ENCODE results near the gene EPB42. TPM values are rescaled to one million over a fixed set of nuclear protein-coding genes. Genes with fewer than 3 reads are reported as not detected.

The EPB42 gene
- total and polyA plus RNA-seq, 2 donors (not counting 1 experiment from before 2014, with no cell fraction given) = not detected

DNA sequence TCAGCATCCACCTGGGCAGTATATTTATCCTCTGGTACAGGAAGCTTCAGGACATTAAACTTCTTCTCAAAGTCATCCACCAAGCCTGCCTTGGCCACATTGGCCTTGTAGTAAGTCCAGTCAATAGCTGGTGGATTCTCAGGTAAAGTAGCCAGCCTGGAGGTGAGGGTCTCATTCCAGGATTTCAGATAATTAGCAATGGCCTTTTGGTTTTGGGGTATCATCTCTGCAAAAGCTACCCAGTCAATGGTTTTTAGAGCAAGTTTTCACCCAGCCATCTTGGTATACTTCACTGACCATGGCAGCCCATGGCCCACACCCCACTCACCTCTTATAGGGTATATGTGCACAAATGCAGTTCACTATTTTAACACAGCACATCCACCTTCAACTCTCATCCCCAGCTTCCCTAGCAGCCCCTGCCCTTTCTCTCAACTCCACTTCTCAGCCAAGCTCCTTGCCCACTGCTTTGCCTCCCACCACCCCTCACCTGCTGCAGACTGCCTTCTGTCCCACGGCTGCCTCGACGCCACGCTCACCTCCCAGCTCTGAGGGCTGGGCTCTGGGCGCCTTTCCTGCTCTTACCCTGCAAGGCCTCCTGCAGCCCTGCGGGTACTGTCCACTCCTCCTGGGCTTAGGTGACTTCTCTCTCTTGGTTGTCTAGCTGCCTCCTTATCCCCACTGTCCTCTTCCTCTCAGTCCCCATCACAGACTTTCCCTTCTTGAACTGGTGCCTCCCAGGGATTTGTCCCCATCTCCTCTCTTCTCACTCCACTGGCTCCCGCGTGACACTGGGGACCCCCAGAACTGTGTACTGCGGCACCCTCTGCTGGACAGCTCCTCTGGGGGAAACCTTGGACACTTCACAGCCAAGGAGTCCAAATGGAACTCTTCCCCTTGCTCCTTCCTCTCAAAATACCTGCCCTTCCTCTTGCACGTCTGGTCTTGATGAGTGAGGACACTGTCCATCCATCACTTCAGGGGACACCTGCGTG, 47.6 kb upstream of the EPB42 start:
- peaks cover 0 to 10% (median 0%) of the 10 kb centered on the region in 3 donors for H3K9me3 ChIP-seq (ENCODE audit: control extremely low read depth in 1 of 3, control insufficient read depth in 2 of 3, insufficient read depth in 1 of 3, low read length in 2 of 3)
- ChIA-PET POLR2A (no interaction called here), CTCF (interaction anchor here (2.6 to 4.2 kb wide), 3 partner anchors 17 to 43 kb away, joined by 11 to 23 read pairs (median 18); no protein-coding TSS in a partner anchor)
- peaks cover 39% of the 10 kb centered on the region for H3K4me1 Mint-ChIP-seq
- H3K4me3 Mint-ChIP-seq = no peak overlapping the region
- H3K27ac Mint-ChIP-seq = peak overlapping the region; percentile 1
- H3K4me2 ChIP-seq (replicated peaks; ENCODE audit: low read depth, low read length, poor library complexity, severe bottlenecking) = no peak overlapping the region
- no peaks in the 10 kb centered on the region for H4K20me1 ChIP-seq (ENCODE audit: control insufficient read depth, insufficient read depth, low read length, poor library complexity, severe bottlenecking)
- no peak overlapping the region for H3K27ac ChIP-seq (ENCODE audit: low read length in 2 of 2)
- no peak overlapping the region for H3K4me3 ChIP-seq (ENCODE audit: control extremely low read depth in 1 of 5, extremely low read depth in 1 of 5, insufficient read depth in 1 of 5, low read depth in 2 of 5, low read length in 4 of 5)
- H3K79me2 ChIP-seq (ENCODE audit: control insufficient read depth, insufficient read depth, low read length) = no peaks in the 10 kb centered on the region
- H3K9ac ChIP-seq (ENCODE audit: low read length) = no peak overlapping the region
- TF ChIP-seq EZH2 (IDR thresholded peaks at IDR 0.05; ENCODE audit: borderline replicate concordance, insufficient read depth, low read depth, low read length, poor library complexity, severe bottlenecking) = no peak
- TF ChIP-seq, protein P1, sequence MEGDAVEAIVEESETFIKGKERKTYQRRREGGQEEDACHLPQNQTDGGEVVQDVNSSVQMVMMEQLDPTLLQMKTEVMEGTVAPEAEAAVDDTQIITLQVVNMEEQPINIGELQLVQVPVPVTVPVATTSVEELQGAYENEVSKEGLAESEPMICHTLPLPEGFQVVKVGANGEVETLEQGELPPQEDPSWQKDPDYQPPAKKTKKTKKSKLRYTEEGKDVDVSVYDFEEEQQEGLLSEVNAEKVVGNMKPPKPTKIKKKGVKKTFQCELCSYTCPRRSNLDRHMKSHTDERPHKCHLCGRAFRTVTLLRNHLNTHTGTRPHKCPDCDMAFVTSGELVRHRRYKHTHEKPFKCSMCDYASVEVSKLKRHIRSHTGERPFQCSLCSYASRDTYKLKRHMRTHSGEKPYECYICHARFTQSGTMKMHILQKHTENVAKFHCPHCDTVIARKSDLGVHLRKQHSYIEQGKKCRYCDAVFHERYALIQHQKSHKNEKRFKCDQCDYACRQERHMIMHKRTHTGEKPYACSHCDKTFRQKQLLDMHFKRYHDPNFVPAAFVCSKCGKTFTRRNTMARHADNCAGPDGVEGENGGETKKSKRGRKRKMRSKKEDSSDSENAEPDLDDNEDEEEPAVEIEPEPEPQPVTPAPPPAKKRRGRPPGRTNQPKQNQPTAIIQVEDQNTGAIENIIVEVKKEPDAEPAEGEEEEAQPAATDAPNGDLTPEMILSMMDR (IDR thresholded peaks at IDR 0.05) = no peak
- H3K4me1 ChIP-seq (ENCODE audit: control insufficient read depth in 2 of 2, insufficient read depth in 2 of 2, low read length in 2 of 2) = peaks cover 26 to 27% of the 10 kb centered on the region in 2 donors
- ATAC-seq (ENCODE audit: low read depth) (no peak), DNase-seq (no peak)
- H3K9me3 Mint-ChIP-seq (ENCODE audit: insufficient read depth) = peaks cover 8% of the 10 kb centered on the region
- intact Hi-C loops (cut with micrococcal nuclease) = no loop called here
- H3K27me3 Mint-ChIP-seq = peaks cover 8% of the 10 kb centered on the region
- H2AFZ ChIP-seq (ENCODE audit: insufficient read depth, low read depth, low read length, poor library complexity, severe bottlenecking) = no peak overlapping the region
- no peaks in the 10 kb centered on the region for H3K36me3 ChIP-seq (replicated peaks in 1 of 2; ENCODE audit: control extremely low read depth in 1 of 2, control insufficient read depth in 1 of 2, extremely low read depth in 1 of 2, insufficient read depth in 2 of 2, low read length in 1 of 2)
- no peaks in the 10 kb centered on the region for H3K27me3 ChIP-seq (replicated peaks in 1 of 4; ENCODE audit: control extremely low read depth in 1 of 4, control insufficient read depth in 3 of 4, insufficient read depth in 4 of 4, low read length in 3 of 4)
- 74% methylated on average over 11 of the region's 11 CpGs for WGBS (ENCODE audit: insufficient coverage)

DNA sequence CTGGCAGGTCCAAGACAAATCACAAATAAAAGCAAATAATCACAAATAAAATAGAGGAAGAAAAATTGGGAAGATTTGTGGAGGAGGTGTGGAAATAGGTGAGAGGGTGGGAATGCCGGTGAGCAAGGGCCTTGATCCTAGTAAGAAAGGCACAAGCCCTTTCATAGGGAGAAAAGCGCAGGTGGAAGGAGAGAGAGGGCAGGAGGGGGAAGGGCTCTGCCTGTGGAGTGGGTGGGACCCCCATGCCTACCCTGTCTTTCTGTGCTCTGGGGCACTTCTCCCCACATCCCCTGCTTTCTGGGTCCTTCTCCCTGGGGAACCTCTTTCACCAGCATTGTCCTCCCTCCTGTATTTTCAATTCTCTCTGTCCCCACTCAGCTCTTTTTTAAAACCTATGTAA, 46.6 kb upstream of the EPB42 start:
- WGBS (ENCODE audit: insufficient coverage) = no CpG with 5 or more reads among the region's 2 CpGs

More for the DNA sequence above, 46.6 kb upstream of the EPB42 start:
- Histone ChIP-seq H3K4me1 (ENCODE audit: control insufficient read depth in 2 of 2, insufficient read depth in 2 of 2, low read length in 2 of 2) (peaks cover 22 to 27% of the 10 kb centered on the region in 2 donors), H3K9ac (ENCODE audit: low read length) (no peak overlapping the region), H3K27ac (ENCODE audit: low read length in 2 of 2) (no peak overlapping the region), H3K27me3 (replicated peaks in 1 of 4; ENCODE audit: control extremely low read depth in 1 of 4, control insufficient read depth in 3 of 4, insufficient read depth in 4 of 4, low read length in 3 of 4) (no peaks in the 10 kb centered on the region), H3K4me3 (ENCODE audit: control extremely low read depth in 1 of 5, extremely low read depth in 1 of 5, insufficient read depth in 1 of 5, low read depth in 2 of 5, low read length in 4 of 5) (no peak overlapping the region), H3K36me3 (replicated peaks in 1 of 2; ENCODE audit: control extremely low read depth in 1 of 2, control insufficient read depth in 1 of 2, extremely low read depth in 1 of 2, insufficient read depth in 2 of 2, low read length in 1 of 2) (no peaks in the 10 kb centered on the region), H3K79me2 (ENCODE audit: control insufficient read depth, insufficient read depth, low read length) (no peaks in the 10 kb centered on the region), H3K4me2 (replicated peaks; ENCODE audit: low read depth, low read length, poor library complexity, severe bottlenecking) (no peak overlapping the region), H3K9me3 (ENCODE audit: control extremely low read depth in 1 of 3, control insufficient read depth in 2 of 3, insufficient read depth in 1 of 3, low read length in 2 of 3) (peaks cover 0 to 10% (median 0%) of the 10 kb centered on the region in 3 donors), H2AFZ (ENCODE audit: insufficient read depth, low read depth, low read length, poor library complexity, severe bottlenecking) (no peak overlapping the region), H4K20me1 (ENCODE audit: control insufficient read depth, insufficient read depth, low read length, poor library complexity, severe bottlenecking) (no peaks in the 10 kb centered on the region)
- Mint-ChIP-seq H3K9me3 (ENCODE audit: insufficient read depth) (peaks cover 7% of the 10 kb centered on the region), H3K4me1 (peaks cover 37% of the 10 kb centered on the region), H3K27me3 (peaks cover 8% of the 10 kb centered on the region), H3K4me3 (no peak overlapping the region), H3K27ac (no peak overlapping the region)
- ChIA-PET POLR2A (no interaction called here), CTCF (interaction anchor here (2.6 to 4.2 kb wide), 2 partner anchors 18 to 42 kb away, joined by 11 to 23 read pairs; no protein-coding TSS in a partner anchor)
- no peak for TF ChIP-seq EZH2 (IDR thresholded peaks at IDR 0.05; ENCODE audit: borderline replicate concordance, insufficient read depth, low read depth, low read length, poor library complexity, severe bottlenecking)
- TF ChIP-seq, protein P1 (IDR thresholded peaks at IDR 0.05) = no peak
- no peak for DNase-seq
- ATAC-seq (ENCODE audit: low read depth) = no peak
- intact Hi-C loops (cut with micrococcal nuclease) = no loop called here
